SH-SY5Y (cell line): ENCODE data around the gene CACNA1B.

Experiments used
- GATA2 ChIP-seq: IDR thresholded peaks from 2 replicates; pipeline ENCODE4 v1.6.1; 2011; ENCODE audit warnings: mild to moderate bottlenecking, low read depth, low read length
- GATA3 ChIP-seq: IDR thresholded peaks from 2 replicates; pipeline ENCODE4 v1.6.1; 2011; ENCODE audit warnings: low read depth, mild to moderate bottlenecking, low read length, moderate library complexity

The CACNA1B gene

DNA sequence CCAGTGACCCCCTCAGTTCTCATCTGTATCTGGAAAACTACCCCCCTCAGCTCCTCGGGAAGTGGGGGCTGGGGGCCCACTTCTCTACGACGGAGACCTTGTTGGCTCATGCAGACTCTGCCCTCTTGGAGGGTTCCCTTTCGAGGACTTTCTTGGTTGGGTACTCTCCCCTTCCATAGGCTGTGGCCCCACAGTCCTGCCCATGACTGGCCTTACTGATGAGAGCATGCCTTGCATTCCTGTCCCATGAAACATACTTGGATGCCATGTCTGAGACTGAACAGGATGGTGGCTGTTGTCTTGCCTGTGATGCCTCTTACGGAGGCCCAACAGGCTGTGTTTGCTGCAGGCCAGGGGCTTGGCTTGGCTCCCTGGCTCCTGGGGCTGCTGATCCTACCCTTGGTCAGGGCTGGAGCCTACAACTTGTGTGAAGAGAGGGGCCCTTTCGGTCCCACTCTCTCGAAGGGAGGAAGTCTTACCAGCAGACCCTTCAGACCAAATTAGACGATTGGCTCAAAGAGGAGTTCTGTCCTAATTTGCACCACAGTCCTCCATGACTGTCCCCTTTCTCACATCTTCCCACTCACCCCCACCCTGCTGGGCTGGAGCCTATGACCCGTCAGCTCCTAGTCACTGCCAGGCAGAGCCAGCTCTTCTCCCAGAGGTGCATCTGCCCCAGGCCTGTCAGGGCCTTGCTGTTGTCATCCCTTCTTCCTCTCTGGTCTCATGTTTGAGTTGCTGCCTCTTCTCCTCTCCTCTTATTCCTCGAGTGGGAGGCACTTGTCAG is 109.9 kb downstream of the CACNA1B start:
- TF ChIP-seq GATA2 (no peak), GATA3 (no peak)

DNA sequence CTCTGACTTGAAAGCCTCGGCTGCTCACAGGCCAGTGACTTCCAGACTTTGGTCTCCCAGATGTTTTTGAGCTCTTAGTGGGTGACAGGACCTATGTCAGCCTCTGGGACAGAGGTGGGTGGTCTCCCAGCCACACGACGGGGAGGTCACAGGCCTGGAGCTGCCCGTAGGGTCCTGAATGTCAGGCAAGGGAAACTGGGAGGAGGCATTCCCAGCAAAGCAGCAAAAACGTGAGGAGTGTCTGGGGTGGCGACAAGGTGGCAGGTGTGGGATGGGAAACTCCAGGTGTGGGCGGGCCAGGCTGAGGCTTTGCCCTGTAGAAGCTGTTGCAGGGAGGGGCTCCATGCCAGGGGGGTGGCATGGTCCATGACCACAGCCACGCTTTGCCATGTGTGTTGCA is 110.5 kb downstream of the CACNA1B start:
- no peak for TF ChIP-seq GATA3
- TF ChIP-seq GATA2, result no peak

DNA sequence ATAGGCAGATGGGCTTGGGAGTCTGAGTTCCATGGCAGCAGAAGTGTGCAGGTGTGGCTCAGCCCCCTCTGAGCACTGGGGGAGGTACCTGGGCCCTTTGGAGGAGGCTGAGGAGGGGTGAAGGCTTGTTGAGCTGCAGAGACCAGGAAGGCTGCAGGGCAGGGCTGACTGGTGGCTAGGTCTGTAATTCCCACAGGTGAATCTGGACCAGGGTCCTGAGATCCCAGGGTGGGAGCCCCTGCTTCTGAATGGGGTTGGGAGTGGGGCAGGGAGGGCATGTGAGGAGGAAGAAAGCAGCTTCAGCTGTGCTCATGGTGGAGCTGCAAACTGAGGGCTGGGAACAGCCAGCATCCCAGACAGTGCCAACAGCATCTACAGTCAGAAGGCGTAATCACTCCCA is 111.1 kb downstream of the CACNA1B start:
- TF ChIP-seq GATA3 (no peak), GATA2 (no peak)

DNA sequence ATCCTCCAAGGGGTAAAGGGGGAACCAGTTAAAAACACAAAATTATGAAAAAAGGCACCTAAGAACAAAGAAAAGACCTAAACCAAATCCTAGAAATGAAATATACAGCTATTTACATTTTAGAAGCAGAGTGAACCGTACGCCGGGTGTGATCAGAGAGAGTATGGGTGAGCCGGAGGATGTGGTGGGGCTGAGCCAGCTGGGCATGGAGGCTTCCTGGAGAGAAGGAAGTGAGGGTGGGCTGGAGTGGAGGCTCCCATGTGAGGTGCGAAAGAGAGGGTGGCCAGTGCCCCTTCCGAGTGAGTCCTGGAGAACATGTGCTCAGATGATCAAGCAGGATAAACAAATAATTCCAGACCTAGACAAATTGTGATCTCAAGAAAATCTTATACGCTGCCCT is 111.6 kb downstream of the CACNA1B start:
- no peak for TF ChIP-seq GATA3
- no peak for TF ChIP-seq GATA2

DNA sequence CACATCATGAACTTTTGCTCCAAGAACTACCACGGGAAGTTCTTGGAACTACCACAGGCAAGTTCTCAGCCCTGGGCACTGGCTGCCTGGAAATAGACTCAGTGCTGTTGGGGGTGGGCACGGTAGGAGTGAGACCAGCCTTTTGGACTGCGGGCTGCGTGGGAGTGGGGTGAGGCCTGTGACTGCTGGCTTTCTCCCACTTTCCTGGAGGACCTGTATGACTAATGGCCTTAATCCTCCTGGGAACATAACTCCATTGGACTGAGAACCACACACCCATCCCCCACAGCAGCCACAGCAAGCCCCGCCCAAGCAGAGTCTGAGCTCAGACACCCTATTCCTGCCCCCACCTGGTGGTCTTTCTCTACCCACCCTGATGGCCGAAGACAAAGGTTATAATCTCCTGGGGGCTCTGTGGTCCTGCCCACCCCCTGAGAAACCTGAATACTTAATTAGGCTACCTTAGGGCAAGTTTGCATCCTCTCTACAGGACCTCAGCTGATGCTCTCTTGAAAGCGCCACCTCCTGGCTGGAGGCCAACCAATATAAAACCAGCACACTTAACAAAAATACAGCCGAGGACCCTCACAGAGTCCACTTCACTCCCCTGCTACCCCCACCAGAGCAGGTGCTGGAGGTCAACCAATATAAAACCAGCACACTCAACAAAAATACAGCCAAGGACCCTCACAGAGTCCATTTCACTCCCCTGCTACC is 112.6 kb downstream of the CACNA1B start:
- TF ChIP-seq GATA2 (no peak), GATA3 (no peak)

DNA sequence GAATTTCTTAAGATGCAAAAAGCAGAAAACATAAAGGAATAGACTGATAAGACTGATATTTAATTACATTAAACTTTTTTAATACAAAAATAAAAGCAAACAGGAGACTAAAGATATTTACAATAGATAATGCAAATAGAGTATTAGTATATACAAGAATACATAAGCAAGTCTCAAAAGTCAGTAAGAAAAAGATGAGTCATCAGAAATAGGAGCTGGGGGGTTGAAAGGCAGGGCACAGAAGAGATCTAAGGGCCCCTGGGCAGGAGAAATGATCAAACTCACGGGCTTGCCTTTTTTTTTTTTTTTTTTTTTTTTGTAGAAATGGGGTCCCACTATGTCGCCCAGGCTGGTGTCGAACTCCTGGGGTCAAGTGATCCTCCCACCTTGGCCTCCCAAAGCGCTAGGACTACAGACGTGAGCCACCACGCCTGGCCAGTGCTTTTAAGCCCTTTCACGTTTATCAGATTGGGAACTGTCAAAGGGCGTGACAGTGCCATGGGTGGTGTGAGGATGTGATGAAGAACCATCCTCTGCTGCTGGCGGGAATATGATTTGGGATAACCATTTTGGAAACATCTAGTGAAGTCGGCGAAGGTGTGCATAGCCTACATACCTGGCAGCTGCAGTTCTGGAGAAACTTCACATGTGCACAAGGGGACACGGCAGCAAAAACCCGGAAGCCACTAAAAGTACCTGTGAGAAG is 126.1 kb downstream of the CACNA1B start:
- no peak for TF ChIP-seq GATA3
- TF ChIP-seq GATA2, result no peak

DNA sequence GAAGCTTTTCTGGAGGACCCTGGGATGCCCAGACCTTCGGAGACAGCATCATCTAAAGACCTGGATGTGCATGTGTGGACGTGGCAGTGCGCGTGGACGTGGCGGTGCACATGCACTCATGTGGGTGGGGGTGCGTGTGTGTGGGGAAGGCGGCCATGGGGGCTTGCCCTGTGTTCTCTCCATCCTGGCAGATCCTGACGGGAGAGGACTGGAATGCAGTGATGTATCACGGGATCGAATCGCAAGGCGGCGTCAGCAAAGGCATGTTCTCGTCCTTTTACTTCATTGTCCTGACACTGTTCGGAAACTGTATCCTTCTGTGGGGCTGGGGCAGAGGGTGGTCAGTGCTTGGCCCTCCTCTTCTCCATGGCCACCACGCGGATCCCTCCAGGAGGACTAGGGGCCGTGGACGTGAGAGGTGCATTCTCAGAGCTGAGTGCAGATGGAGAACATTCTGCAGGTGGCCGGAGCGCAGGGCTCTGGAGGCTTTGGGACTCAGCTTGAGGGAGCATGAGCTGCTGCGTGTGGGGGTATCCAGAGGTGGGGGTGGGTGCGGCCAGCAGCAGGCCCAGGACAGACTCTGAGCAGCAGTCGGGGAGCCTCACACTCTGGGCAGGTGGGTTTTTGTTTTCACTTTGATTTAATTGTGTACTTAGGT is 129.1 kb downstream of the CACNA1B start:
- no peak for TF ChIP-seq GATA2
- TF ChIP-seq GATA3, result no peak

DNA sequence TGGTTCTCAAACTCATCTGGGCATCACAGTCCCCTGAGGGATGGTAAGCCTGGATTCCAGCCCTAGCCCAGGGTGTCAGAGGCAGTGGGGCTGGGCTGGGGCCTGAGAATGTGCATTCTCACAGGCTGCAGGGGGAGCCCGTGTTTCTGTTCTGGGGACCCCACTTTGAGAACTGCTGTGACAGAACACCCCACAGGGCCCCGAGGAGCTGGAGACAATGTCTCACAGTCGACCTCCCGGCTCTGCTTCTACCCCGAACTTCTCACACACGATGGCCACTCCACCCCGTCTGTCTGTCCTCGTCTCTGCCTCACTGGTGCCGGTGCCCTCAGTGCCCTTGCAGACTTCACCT is 130.0 kb downstream of the CACNA1B start:
- TF ChIP-seq GATA2, result no peak
- no peak for TF ChIP-seq GATA3

DNA sequence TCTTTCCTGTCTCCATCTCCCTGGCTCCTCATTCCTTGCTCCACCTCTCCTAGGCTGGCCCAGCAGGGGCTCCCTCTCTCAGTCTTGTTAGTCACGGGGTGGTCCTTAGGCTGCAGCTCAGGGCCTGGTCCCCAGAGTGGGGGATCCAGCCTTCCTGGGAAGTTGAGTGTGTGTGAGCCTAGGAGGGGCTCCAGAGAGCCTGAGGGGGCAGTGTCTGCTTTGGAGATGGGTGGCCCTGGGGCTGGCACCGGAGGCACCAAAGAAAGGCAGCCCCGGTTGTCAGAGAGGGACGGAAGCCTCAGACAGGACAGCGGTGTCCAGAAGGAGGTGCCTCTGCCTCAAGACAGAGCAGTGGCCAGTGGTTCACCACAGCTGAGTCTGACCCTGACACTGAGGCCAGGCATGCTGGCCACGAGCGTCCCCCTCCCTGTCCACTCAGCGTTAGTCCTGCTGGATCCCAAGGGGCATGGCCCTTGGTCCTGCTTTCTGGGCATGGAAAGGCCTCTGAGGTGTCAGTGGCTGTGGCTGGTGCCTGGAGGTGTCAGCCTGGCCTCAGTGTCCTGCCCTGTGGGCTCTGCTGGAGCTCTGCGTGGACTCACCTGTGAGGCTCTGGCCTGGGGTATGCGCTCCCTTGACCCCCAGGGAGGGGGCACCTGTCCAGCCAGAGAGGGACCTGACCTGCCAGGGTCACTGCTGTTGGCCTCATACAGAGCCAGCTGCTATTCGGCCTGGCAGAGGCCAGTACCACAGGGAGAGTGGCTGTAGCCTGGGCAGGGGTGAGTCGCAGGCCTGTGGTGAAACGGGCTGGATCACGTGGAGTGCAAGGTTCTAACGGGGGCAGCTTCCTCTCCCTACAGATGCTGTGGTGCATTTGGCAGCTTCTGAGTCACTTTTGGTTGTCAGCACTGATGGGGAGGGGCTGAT is 130.6 kb downstream of the CACNA1B start:
- TF ChIP-seq GATA3 (no peak), GATA2 (no peak)

DNA sequence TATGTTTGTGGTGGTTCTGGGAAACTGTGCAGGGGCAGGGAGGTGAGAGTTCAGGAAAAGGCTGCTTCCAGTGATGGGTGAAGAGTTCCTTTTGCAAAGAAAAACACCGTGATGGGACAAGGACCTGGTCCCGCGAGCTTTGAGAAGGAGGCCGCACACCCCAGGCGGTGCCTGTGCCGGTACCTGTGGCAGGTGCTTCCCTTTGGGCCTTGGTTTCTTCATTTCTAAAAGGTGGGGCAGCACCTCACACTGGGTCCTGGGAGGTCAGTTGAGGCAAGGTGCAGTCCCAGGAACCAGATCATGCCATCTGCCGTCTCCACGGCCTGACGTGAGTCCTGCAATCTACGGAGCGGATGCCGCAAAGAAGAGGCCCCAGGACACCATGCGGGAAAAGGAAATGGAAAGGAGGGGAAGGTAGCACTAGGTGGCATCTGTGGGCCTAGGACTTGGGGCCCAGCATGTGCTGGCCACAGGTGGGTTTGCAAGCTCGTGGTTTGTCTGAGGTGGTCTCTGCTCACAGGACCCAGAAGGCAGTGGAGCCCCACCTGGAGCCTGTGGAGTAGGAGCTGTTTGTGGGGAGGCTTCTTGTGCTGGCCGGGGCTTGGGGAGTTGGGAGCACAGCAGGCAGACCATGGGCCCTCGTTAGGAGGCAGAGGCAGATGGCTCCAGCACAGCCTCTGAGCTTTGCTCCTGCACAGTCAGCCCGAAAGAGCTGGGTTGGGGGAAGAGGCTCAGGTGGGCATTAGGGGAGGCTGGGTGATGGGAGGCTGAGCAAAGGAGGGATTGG is 131.6 kb downstream of the CACNA1B start:
- no peak for TF ChIP-seq GATA2
- TF ChIP-seq GATA3, result no peak

DNA sequence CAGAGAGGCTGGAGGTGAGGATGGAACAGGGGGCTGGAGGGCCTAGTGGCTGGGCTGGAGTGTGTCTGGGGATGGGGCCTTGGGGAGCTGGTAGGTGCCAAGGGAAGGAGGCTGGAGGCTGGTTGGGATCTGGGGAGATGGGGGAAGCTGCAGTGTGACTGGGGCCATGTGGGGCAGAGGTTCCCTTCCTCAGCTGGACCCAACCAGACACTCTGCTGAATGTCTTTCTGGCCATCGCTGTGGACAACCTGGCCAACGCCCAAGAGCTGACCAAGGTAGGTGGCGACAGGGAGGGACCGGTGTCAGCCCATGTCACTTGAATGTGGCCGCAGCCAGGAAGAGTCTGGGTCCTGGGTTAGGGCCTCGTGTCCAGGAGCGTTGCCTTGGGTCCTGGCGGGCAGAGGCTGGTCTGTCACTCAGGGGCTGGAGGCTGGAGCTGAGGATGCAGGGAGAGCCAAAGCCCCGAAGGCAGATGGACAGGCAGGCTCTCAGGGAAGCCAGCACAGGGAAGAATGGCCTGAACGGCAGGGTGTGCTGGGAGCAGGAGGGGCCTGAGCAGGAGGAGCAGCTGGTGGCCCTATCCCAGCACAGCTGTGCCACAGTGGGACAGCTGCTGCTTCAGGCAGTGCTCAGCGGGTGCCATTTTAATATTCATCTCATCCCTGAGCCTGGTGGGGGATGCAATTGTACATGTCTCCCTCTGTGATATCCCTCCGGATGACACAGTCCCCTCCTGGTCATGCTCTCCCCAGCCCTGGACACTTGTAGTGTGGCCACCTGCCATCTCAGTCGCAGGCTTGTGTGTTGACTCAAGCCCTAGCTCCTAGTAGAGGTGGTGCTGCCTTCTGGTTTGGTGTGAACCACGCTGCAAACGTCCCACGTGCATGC is 132.5 kb downstream of the CACNA1B start:
- TF ChIP-seq GATA3, result no peak

DNA sequence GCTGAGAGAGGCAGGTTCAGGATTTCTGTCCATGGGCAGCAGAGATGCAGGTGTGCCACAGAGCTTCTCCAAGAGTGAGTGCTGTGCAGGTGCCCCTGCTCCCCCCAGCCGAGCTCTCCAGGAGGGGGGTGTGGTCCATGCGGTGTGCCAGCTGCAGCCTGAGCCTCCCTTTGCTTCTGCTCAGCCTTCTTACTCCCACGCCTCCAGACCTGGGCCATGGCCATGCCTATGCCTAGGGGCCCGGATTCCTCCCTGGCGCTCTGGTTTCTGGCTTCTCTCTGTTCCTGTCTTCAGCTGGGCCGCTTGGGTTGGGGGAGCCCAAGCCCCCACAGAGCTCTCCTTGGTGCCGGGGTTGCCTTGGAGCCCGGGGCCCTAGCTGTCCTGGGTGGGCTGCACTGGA is 133.3 kb downstream of the CACNA1B start:
- TF ChIP-seq GATA3, result no peak
- no peak for TF ChIP-seq GATA2
